ENCODE data around the gene NDUFB2. TPM values are rescaled to one million over a fixed set of nuclear protein-coding genes. Genes with fewer than 3 reads are reported as not detected.
"Not testable (repeated sequence)": the region's sequence is repeated elsewhere in the genome, so short reads cannot be mapped to it uniquely, and the experiment has no call there.

The NDUFB2 gene
- polyA plus RNA-seq, 3 donors from 2014 or later = 742 to 1,051 (median 942) TPM

DNA sequence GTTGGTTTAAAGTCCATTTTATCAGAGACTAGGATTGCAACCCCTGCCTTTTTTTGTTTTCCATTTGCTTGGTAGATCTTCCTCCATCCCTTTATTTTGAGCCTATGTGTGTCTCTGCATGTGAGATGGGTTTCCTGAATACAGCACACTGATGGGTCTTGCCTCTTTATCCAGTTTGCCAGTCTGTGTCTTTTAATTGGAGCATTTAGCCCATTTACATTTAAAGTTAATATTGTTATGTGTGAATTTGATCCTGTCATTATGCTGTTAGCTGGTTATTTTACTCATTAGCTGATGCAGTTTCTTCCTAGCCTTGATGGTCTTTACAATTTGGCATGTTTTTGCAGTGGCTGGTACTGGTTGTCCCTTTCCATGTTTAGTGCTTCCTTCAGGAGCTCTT lies 15.9 kb downstream of the NDUFB2 start:
- H3K27ac Mint-ChIP-seq = peak overlapping the region in 2 of 6 donors; percentile 71 to 79
- H3K4me1 Mint-ChIP-seq = peaks cover 43 to 50% of the 10 kb centered on the region in 2 donors
- not testable (repeated sequence) for H3K4me3 Mint-ChIP-seq; H3K27me3 Mint-ChIP-seq (ENCODE audit: low read depth in 3 of 3); DNase-seq; H3K9me3 Mint-ChIP-seq; H3K36me3 Mint-ChIP-seq

GRCh38 chr7:140714331-140715040 lies 18.0 kb downstream of the NDUFB2 start:
- Mint-ChIP-seq H3K27ac (peak overlapping the region; percentile 79 to 88 (median 85)), H3K4me1 (peaks cover 51 to 61% of the 10 kb centered on the region in 2 donors), H3K9me3 (no peaks in the 10 kb centered on the region), H3K36me3 (peaks cover 0 to 8% (median 6%) of the 10 kb centered on the region in 3 donors), H3K27me3 (ENCODE audit: low read depth in 3 of 3) (peaks cover 0 to 6% (median 0%) of the 10 kb centered on the region in 3 donors), H3K4me3 (peak overlapping the region; percentile 68 to 84 (median 81))
- DNase-seq = peak; percentile 69 to 72 (median 71)

DNA sequence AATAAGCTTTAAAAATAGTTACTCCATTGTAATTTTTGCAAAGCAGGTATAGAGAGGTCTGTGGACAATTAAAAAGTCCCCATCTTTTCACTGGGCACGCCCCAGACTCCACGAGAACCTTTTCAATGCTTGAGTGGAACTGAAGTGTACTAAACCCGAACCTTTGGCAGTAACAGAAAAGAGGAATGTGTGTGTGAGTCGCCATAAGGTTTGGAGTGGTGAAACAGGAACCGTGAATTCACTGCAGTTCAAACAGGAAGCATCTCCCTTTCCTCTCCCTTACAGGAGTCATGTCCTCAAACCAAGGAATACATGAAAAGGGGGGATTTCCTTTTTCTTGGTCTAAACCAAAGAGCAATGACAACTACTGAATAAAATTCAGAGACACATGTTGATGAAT lies 23.2 kb downstream of the NDUFB2 start:
- no peak for DNase-seq
- Mint-ChIP-seq H3K27ac (peak overlapping the region in 1 of 6 donors; percentile 49), H3K9me3 (no peaks in the 10 kb centered on the region), H3K4me1 (peaks cover 45 to 53% of the 10 kb centered on the region in 2 donors), H3K36me3 (peaks cover 0 to 3% (median 0%) of the 10 kb centered on the region in 3 donors), H3K4me3 (no peak overlapping the region), H3K27me3 (ENCODE audit: low read depth in 3 of 3) (peaks cover 0 to 3% (median 3%) of the 10 kb centered on the region in 3 donors)

- Mint-ChIP-seq H3K9me3 (no peaks in the 10 kb centered on the region), H3K27ac (no peak overlapping the region), H3K4me3 (no peak overlapping the region)
These were observed 25.7 kb downstream of the NDUFB2 start for GRCh38 chr7:140722254-140722653.

GRCh38 chr7:140723006-140723405 lies 26.5 kb downstream of the NDUFB2 start:
- peaks cover 0 to 4% (median 3%) of the 10 kb centered on the region in 3 donors for H3K36me3 Mint-ChIP-seq
- peaks cover 0 to 10% (median 3%) of the 10 kb centered on the region in 3 donors for H3K27me3 Mint-ChIP-seq (ENCODE audit: low read depth in 3 of 3)
- peaks cover 27 to 30% of the 10 kb centered on the region in 2 donors for H3K4me1 Mint-ChIP-seq
- peak overlapping the region in 5 of 6 donors; percentile 18 to 61 (median 44) for H3K27ac Mint-ChIP-seq
- peak overlapping the region in 3 of 5 donors; percentile 6 to 41 (median 36) for H3K4me3 Mint-ChIP-seq
- no peaks in the 10 kb centered on the region for H3K9me3 Mint-ChIP-seq
- DNase-seq = peak in 2 of 3 donors; percentile 24

More at GRCh38 chr7:140722254-140722653, 25.7 kb downstream of the NDUFB2 start:
- peaks cover 0 to 4% (median 3%) of the 10 kb centered on the region in 3 donors for H3K36me3 Mint-ChIP-seq
- no peak for DNase-seq
- peaks cover 0 to 10% (median 3%) of the 10 kb centered on the region in 3 donors for H3K27me3 Mint-ChIP-seq (ENCODE audit: low read depth in 3 of 3)
- peaks cover 27 to 30% of the 10 kb centered on the region in 2 donors for H3K4me1 Mint-ChIP-seq

GRCh38 chr7:140723574-140723973 lies 27.1 kb downstream of the NDUFB2 start:
- peaks cover 0 to 4% (median 3%) of the 10 kb centered on the region in 3 donors for H3K36me3 Mint-ChIP-seq
- H3K27ac Mint-ChIP-seq = peak overlapping the region in 3 of 6 donors; percentile 11 to 47 (median 44)
- H3K4me3 Mint-ChIP-seq = no peak overlapping the region
- DNase-seq = no peak
- H3K27me3 Mint-ChIP-seq (ENCODE audit: low read depth in 3 of 3) = peaks cover 0 to 10% (median 3%) of the 10 kb centered on the region in 3 donors
- H3K4me1 Mint-ChIP-seq = peaks cover 27 to 29% of the 10 kb centered on the region in 2 donors
- no peaks in the 10 kb centered on the region for H3K9me3 Mint-ChIP-seq

- Mint-ChIP-seq H3K9me3 (no peaks in the 10 kb centered on the region), H3K36me3 (peaks cover 2 to 5% (median 3%) of the 10 kb centered on the region in 3 donors), H3K27me3 (ENCODE audit: low read depth in 3 of 3) (peaks cover 2 to 7% (median 3%) of the 10 kb centered on the region in 3 donors), H3K4me1 (peaks cover 16 to 17% of the 10 kb centered on the region in 2 donors), H3K4me3 (no peak overlapping the region), H3K27ac (no peak overlapping the region)
- no peak for DNase-seq
These were observed 28.2 kb downstream of the NDUFB2 start for GRCh38 chr7:140724706-140725105.

DNA sequence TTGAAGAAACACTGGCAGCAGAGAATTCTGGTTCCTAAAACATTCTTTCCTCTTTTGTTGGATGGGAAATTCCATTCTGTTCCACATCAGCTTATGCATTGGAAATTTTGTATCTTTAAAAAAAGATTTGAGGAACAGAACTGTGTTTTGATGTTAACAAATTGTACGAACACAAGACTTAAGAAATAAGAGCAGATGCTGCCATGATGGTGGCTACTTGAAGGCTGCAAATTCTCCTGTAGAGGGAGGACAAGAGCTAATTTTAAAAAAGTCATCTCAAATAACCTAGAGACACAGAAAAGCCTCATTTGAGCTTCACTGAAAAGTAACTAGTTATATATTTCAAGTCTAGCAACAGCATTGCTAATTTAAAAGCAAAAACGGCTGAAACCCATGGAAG lies 29.8 kb downstream of the NDUFB2 start:
- Mint-ChIP-seq H3K27me3 (ENCODE audit: low read depth in 3 of 3) (peaks cover 0 to 7% (median 2%) of the 10 kb centered on the region in 3 donors), H3K4me3 (no peak overlapping the region), H3K27ac (peak overlapping the region in 1 of 6 donors; percentile 4), H3K4me1 (peaks cover 14 to 15% of the 10 kb centered on the region in 2 donors), H3K36me3 (peaks cover 0 to 7% (median 4%) of the 10 kb centered on the region in 3 donors), H3K9me3 (no peaks in the 10 kb centered on the region)
- peak in 2 of 3 donors; percentile 6 to 14 for DNase-seq

DNA sequence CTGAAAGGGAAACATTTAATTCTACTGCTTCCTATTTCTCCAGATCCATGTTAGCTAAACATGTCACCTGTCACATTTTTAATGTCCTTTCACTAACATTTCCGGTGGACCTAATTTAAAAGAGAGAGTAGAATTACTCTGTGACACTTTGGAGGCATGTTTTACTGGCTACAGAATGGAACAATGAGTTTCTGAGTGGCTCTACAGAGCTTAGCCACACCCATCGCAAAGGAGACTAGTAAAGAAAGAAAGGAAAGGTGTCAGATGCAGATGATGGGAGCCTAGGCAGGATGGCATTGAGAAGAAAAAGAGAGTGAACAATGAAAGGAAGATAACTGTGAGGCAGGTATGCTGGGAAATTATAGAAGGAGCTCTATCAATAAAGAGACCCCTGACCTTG lies 35.9 kb downstream of the NDUFB2 start:
- no peaks in the 10 kb centered on the region for H3K4me1 Mint-ChIP-seq

DNA sequence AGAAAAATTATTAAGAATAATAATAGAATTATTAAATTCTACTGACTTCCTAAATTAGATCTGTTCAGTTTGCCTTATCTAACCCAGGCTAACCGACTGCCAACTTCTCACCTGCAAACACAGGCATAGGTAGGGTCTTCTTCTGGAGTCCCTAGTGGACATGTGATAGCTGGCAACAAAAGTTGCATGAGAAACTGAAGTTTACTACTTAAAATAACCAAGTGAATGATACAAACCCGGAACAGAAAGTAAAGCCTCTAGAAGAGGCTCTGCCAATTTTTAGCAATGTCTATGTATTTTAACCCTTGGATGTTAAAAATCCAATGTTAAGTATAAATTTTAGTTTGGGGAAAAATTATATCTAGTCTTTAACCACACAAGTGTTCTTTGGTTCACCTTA lies 37.6 kb downstream of the NDUFB2 start:
- H3K27me3 Mint-ChIP-seq (ENCODE audit: low read depth in 3 of 3) = no peaks in the 10 kb centered on the region
- H3K4me1 Mint-ChIP-seq = peaks cover 2 to 8% of the 10 kb centered on the region in 2 donors
- DNase-seq = no peak
- H3K9me3 Mint-ChIP-seq = no peaks in the 10 kb centered on the region
- H3K36me3 Mint-ChIP-seq = peaks cover 8 to 24% (median 9%) of the 10 kb centered on the region in 3 donors
- H3K4me3 Mint-ChIP-seq = no peak overlapping the region
- no peak overlapping the region for H3K27ac Mint-ChIP-seq

More for the DNA sequence above, 35.9 kb downstream of the NDUFB2 start:
- no peak for DNase-seq
- peak overlapping the region in 3 of 6 donors; percentile 3 to 23 (median 18) for H3K27ac Mint-ChIP-seq
- H3K4me3 Mint-ChIP-seq = no peak overlapping the region
- H3K9me3 Mint-ChIP-seq = no peaks in the 10 kb centered on the region
- peaks cover 4 to 17% (median 8%) of the 10 kb centered on the region in 3 donors for H3K36me3 Mint-ChIP-seq
- peaks cover 0 to 2% (median 0%) of the 10 kb centered on the region in 3 donors for H3K27me3 Mint-ChIP-seq (ENCODE audit: low read depth in 3 of 3)

GRCh38 chr7:140734729-140735128 lies 38.2 kb downstream of the NDUFB2 start:
- Mint-ChIP-seq H3K9me3 (no peaks in the 10 kb centered on the region), H3K27ac (peak overlapping the region in 1 of 6 donors; percentile 9), H3K36me3 (peaks cover 8 to 27% (median 8%) of the 10 kb centered on the region in 3 donors), H3K4me1 (peaks cover 2 to 12% of the 10 kb centered on the region in 2 donors), H3K27me3 (ENCODE audit: low read depth in 3 of 3) (no peaks in the 10 kb centered on the region), H3K4me3 (no peak overlapping the region)
- no peak for DNase-seq

- Mint-ChIP-seq H3K9me3 (no peaks in the 10 kb centered on the region), H3K4me3 (no peak overlapping the region), H3K36me3 (peaks cover 7 to 29% (median 9%) of the 10 kb centered on the region in 3 donors), H3K4me1 (peaks cover 18 to 37% of the 10 kb centered on the region in 2 donors), H3K27ac (peak overlapping the region in 2 of 6 donors; percentile 21 to 24), H3K27me3 (ENCODE audit: low read depth in 3 of 3) (no peaks in the 10 kb centered on the region)
- DNase-seq = no peak
These were observed 41.8 kb downstream of the NDUFB2 start for GRCh38 chr7:140738280-140738679.

GRCh38 chr7:140743255-140743654 lies 46.7 kb downstream of the NDUFB2 start:
- not testable (repeated sequence) for H3K27ac Mint-ChIP-seq; H3K9me3 Mint-ChIP-seq; H3K27me3 Mint-ChIP-seq (ENCODE audit: low read depth in 3 of 3); H3K4me3 Mint-ChIP-seq; DNase-seq
- Mint-ChIP-seq H3K36me3 (peaks cover 6 to 24% (median 20%) of the 10 kb centered on the region in 3 donors), H3K4me1 (peaks cover 16 to 30% of the 10 kb centered on the region in 2 donors)

DNA sequence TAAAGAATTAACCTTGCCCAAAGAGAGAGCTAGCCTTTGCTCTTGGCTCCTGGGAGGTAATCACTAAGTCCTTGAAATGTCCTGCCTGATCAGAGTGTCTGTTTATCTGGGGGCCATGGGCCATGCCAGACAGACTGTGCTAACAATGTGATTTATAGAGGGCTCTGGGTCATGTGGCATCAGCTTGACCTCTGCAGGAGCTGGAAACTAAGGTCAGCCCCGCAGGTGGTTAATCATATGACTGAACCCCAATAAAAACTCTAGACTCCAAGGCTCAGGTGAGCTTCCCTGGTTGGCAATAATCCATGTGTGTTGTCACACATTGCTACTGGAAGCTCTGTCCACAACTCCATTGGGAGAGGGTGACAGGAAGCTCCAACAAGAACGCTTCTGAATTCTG lies 47.5 kb downstream of the NDUFB2 start:
- Mint-ChIP-seq H3K27me3 (ENCODE audit: low read depth in 3 of 3) (no peaks in the 10 kb centered on the region), H3K4me3 (no peak overlapping the region), H3K9me3 (no peaks in the 10 kb centered on the region), H3K36me3 (peaks cover 9 to 26% (median 20%) of the 10 kb centered on the region in 3 donors), H3K4me1 (peaks cover 16 to 29% of the 10 kb centered on the region in 2 donors), H3K27ac (no peak overlapping the region)
- DNase-seq = no peak
